Measurements from ENCODE around the gene ADIPOQ.
"Not testable (repeated sequence)": the region's sequence is repeated elsewhere in the genome, so short reads cannot be mapped to it uniquely, and the experiment has no call there.

The ADIPOQ gene

DNA sequence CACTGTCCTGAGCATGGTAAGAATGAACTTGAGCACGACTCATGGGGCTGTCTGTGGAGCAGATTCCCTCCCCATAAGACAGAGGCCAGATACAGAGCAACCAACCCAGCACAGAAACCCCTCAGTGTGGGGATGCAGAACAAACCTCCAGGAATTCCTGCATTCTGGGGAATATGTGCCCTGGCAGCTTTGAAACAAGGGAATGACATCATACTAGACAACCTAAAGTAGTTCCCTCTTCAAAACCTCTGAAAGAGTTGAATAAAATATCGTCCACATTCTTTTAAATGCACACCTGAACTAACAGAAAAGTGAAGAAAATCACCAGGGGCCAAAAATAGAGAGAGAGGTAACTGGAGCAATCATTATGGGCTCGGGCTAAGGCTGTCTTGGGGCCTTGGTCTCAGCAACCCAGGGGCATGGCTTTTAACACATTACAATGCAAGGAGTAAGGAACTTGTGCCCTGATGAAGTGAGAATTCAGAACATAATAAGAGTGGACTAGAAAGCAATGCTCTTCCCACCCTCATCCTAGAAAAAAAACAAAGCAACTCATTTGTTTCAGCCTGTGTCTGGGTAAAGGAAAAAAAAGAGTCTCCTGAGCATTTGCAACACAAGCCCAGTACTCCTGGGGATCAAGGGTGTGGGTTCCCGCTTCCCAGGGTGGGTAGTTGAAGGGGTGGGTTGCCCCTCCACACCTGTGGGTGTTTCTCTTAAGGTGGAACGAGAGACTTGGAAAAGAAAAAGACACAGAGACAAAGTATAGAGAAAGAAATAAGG is 43.9 kb downstream of the ADIPOQ start:
- H3K36me3 ChIP-seq (replicated peaks; ENCODE audit: insufficient read depth, low read length), result no peaks in the 10 kb centered on the region
- H3K79me2 ChIP-seq (ENCODE audit: low read length), result no peaks in the 10 kb centered on the region
- 0 out of 2 replicates have a peak, but pooled peaks cover 3% of the 10 kb centered on the region for H3F3A ChIP-seq (ENCODE audit: insufficient read depth, low read length)
- no peak overlapping the region for H3K4me3 ChIP-seq (ENCODE audit: low read length)
- H3K4me1 ChIP-seq (ENCODE audit: low read length), result peaks cover 8% of the 10 kb centered on the region
- H2AFZ ChIP-seq (ENCODE audit: low read length), result no peak overlapping the region
- TF ChIP-seq EZH2phosphoT487 (IDR thresholded peaks at IDR 0.05; ENCODE audit: low read length), result no peak
- TF ChIP-seq CTCF (IDR thresholded peaks at IDR 0.05; ENCODE audit: low read length), result no peak
- no peak for TF ChIP-seq EZH2 (optimal IDR thresholded peaks at IDR 0.05; ENCODE audit: low read depth, low read length)
- H3K9ac ChIP-seq (ENCODE audit: low read length), result no peak overlapping the region
- H3K9me3 ChIP-seq (replicated peaks; ENCODE audit: insufficient read depth, low read length), result no peaks in the 10 kb centered on the region
- H3K27ac ChIP-seq (ENCODE audit: low read length), result no peak overlapping the region
- H3K4me2 ChIP-seq (ENCODE audit: low read depth, low read length), result no peak overlapping the region
- no peak for DNase-seq
- no peaks in the 10 kb centered on the region for H3K9me2 ChIP-seq (replicated peaks; ENCODE audit: insufficient read depth, low read length)
- H4K20me1 ChIP-seq (ENCODE audit: insufficient read depth, low read length), result no peaks in the 10 kb centered on the region
- H3K27me3 ChIP-seq (replicated peaks; ENCODE audit: insufficient read depth, low read length), result no peaks in the 10 kb centered on the region

- H4K20me1 ChIP-seq (ENCODE audit: insufficient read depth, low read length); DNase-seq; H3K9me3 ChIP-seq (replicated peaks; ENCODE audit: insufficient read depth, low read length); H3K79me2 ChIP-seq (ENCODE audit: low read length); H2AFZ ChIP-seq (ENCODE audit: low read length); H3K9ac ChIP-seq (ENCODE audit: low read length); H3K9me2 ChIP-seq (replicated peaks; ENCODE audit: insufficient read depth, low read length); H3K27me3 ChIP-seq (replicated peaks; ENCODE audit: insufficient read depth, low read length); H3K4me2 ChIP-seq (ENCODE audit: low read depth, low read length); H3F3A ChIP-seq (ENCODE audit: insufficient read depth, low read length); H3K4me3 ChIP-seq (ENCODE audit: low read length); H3K27ac ChIP-seq (ENCODE audit: low read length); H3K4me1 ChIP-seq (ENCODE audit: low read length); H3K36me3 ChIP-seq (replicated peaks; ENCODE audit: insufficient read depth, low read length): not testable (repeated sequence)
Measured at GRCh38 chr3:186887507-186887938, 45.0 kb downstream of the ADIPOQ start.

DNA sequence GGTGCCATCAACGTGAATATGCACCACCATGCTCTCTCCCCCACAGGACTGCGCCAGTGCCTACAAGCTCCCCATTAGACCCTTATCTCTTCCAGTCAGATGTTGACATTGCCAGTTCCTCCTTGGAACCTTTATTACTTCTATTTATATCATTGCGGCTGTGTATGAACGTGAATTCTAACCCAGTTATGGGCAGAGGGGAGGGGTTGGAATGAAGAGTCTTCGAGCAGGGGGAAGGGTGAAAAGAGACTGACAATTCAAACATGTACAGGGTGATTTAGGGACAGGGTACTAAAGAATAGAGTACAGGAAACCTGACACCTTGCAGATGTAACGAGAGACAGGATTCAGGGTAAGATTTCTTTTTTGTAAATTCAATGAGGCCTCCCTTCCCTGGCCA is 46.1 kb downstream of the ADIPOQ start:
- no peaks in the 10 kb centered on the region for H3K36me3 ChIP-seq (replicated peaks; ENCODE audit: insufficient read depth, low read length)
- no peak overlapping the region for H3K4me2 ChIP-seq (ENCODE audit: low read depth, low read length)
- H3K4me1 ChIP-seq (ENCODE audit: low read length), result no peaks in the 10 kb centered on the region
- DNase-seq, result no peak
- no peak overlapping the region for H3K4me3 ChIP-seq (ENCODE audit: low read length)
- TF ChIP-seq CTCF (IDR thresholded peaks at IDR 0.05; ENCODE audit: low read length), result no peak
- no peak for TF ChIP-seq EZH2 (optimal IDR thresholded peaks at IDR 0.05; ENCODE audit: low read depth, low read length)
- no peak for TF ChIP-seq EZH2phosphoT487 (IDR thresholded peaks at IDR 0.05; ENCODE audit: low read length)
- no peaks in the 10 kb centered on the region for H3K9me2 ChIP-seq (replicated peaks; ENCODE audit: insufficient read depth, low read length)
- H3K27ac ChIP-seq (ENCODE audit: low read length), result no peak overlapping the region
- no peak overlapping the region for H3K9ac ChIP-seq (ENCODE audit: low read length)
- no peak overlapping the region for H2AFZ ChIP-seq (ENCODE audit: low read length)
- no peaks in the 10 kb centered on the region for H3K79me2 ChIP-seq (ENCODE audit: low read length)
- H3F3A ChIP-seq (ENCODE audit: insufficient read depth, low read length), result no peaks in the 10 kb centered on the region
- H3K9me3 ChIP-seq (replicated peaks; ENCODE audit: insufficient read depth, low read length), result no peaks in the 10 kb centered on the region
- H3K27me3 ChIP-seq (replicated peaks; ENCODE audit: insufficient read depth, low read length), result no peaks in the 10 kb centered on the region
- H4K20me1 ChIP-seq (ENCODE audit: insufficient read depth, low read length), result no peaks in the 10 kb centered on the region

GRCh38 chr3:186889698-186890097 is 47.2 kb downstream of the ADIPOQ start:
- not testable (repeated sequence) for H4K20me1 ChIP-seq (ENCODE audit: insufficient read depth, low read length); H3K4me3 ChIP-seq (ENCODE audit: low read length); H3K4me1 ChIP-seq (ENCODE audit: low read length); H3K27me3 ChIP-seq (replicated peaks; ENCODE audit: insufficient read depth, low read length); H3K9me3 ChIP-seq (replicated peaks; ENCODE audit: insufficient read depth, low read length); H3K4me2 ChIP-seq (ENCODE audit: low read depth, low read length); H3K36me3 ChIP-seq (replicated peaks; ENCODE audit: insufficient read depth, low read length); H3K9ac ChIP-seq (ENCODE audit: low read length); DNase-seq; H3K9me2 ChIP-seq (replicated peaks; ENCODE audit: insufficient read depth, low read length); H3K27ac ChIP-seq (ENCODE audit: low read length); H3K79me2 ChIP-seq (ENCODE audit: low read length); H2AFZ ChIP-seq (ENCODE audit: low read length); H3F3A ChIP-seq (ENCODE audit: insufficient read depth, low read length)
